T1000 (cell line): ENCODE data around the gene ZYG11B.
"Not testable (repeated sequence)": the region's sequence is repeated elsewhere in the genome, so short reads cannot be mapped to it uniquely, and the experiment has no call there.

Experiments
- DNase-seq: peaks from one replicate; lab custom pipeline; 2025; ENCODE audit warnings: mixed read lengths; lab: John Stamatoyannopoulos, UW

Gene ZYG11B

DNA sequence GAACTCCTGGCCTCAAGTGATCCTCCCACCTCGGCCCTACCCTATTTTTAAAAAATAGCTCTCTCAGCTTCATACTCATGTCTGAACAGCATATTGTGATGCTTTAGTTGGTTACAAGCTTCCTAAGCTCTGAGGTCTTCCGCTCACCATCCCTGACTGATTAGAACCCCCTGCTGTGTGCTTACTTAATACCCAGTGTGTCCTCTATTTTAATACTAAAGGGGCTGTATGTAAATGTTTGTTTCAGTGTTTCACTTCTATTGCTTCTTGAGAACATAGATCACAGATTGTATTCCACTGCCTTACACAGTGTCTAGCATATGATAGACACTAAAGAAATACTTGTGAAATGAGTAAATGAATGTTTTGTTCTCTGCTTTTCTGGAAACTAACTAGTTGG, 29.8 kb downstream of the ZYG11B start:
- no peak for DNase-seq

DNA sequence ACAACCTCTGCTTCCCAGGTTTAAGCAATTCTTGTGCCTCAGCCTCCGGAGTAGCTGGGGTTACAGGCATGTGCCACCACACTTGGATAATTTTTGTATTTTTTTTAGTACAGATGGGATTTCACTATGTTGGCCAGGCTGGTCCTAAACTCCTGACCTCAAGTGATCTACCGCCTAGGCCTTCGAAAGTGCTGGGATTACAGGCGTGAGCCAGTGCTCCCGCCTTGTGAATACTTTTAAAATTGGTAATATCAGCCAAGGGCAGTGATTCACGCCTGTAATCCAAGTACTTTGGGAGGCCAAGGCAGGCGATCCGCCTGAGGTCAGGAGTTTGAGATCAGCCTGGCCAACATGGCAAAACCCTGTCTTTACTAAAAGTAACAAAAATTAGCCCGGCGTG, 33.7 kb downstream of the ZYG11B start:
- DNase-seq = no peak

DNA sequence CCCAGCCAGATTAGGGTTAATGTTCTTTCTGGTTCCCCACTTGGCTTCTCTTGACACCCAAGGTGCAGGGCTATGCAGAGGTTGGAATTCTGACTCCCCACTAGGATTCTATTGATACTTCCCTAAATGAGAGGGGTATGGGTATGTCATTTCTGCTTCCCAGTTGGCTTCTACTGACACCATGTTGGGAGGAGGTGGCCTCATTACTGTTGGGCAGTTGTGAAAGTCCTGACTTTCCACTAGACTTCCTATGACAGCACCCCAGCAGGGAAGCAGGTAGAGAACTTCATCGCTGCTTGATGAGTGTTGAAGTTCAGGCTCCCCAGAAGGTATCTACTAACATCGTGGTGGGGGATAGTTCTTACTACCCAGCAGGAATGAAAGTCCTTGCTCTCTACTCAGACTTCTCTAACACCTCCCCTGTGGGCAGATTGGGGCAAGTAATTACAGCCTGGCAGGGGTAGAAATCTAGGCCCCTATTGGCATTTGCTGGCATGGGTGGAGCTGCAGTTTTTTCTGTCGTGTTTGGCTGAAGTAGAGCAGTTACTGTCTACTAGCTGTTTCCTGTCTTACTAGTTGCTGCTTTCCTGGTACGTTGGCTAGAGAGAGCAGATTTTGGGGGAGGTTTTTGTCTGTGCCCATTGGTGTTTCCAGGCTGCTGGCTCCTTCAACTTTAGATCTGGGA, 41.5 kb downstream of the ZYG11B start:
- no peak for DNase-seq

DNA sequence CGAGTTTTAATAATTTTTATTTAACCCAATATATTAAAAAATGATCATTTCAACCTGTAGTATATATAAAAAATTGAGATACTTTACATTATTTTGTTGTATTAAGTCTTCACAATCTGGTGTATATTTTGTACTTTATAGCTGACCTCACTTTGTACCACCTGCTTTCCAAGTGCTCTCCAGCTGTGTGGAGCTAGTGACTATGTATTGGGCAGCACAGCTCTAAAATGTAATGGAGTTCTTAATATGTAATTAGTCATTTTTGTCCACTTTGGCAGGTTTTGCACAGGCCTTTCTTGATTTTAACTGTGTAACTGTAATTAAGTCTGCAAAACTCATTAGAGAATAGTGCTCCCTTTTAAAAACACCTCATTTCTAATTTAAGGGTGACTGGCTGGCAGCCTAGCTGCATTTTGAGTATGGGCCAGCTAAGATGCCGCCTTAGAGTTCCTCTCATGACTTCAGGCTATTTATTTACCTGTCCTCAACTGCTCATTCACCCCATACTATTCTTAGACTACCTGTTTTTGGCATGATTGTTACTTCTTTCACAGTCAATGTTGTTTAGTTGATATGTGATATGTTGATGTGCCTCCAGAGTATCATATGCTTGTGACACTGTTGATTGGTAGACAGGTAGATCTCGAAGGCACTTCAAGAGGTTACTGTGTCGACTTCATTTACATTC, 43.2 kb downstream of the ZYG11B start:
- no peak for DNase-seq

DNA sequence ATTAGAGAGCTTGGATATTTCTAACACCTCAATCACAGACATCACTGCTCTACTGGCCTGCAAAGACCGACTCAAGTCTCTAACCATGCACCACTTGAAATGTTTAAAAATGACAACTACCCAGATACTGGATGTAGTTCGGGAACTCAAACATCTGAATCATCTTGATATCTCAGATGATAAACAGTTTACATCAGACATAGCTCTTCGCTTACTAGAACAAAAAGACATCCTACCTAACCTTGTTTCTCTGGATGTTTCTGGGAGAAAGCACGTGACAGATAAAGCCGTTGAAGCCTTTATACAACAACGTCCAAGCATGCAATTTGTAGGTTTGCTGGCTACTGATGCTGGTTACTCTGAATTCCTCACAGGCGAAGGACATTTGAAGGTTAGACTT, 45.1 kb downstream of the ZYG11B start:
- no peak for DNase-seq

DNA sequence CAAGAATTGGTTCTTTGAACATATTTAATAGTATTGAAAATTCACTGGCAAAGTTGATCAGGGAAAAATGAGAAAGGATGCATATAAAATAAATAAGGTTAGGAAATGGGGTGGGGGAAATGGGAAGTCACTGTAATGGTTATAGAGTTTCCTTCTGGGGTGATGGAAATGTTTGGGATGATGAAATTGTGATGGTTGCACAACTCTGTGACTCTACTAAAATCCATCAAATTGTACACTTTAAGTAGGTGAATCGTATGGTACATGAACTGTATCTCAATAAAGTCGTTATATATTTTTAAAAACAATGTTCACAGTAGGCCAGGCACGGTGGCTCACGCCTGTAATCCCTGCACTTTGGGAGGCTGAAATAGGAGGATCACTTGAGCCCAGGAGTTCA, 59.9 kb downstream of the ZYG11B start:
- no peak for DNase-seq

DNA sequence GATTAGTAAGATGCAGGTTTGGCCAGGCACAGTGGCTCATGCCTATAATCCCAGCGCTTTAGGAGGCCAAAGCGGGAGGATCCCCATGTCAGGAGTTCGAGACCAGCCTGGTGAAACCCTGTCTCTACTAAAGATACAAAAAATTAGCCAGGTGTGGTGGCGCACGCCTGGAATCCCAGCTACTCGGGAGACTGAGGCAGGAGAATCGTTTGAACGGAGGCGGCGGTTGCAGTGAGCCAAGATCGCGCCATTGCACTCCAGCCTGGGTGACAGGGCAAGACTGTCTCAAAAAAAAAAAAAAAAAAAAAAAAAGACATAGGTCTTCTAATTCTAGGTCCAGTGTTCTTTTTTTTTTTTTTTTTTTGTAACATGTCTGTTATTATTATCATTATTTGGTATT, 64.2 kb downstream of the ZYG11B start:
- DNase-seq = not testable (repeated sequence)

DNA sequence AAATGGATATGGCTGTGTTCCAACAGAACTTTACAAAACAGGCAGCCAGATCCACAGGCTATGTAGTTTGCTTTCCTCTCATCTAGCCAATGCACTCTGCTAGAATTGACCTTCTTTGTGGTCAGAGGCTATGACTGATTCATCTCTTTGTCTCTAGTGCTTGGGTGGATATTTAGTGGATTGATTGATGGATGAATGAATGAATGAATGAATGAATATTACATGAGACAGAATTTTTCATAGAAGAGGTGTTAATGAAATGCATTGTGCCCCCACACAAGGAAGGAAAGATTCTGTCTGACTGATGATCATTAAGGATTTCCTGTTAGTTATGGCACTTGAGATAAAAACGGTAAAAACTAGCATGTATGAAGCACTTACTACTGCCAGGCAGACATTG, 65.8 kb downstream of the ZYG11B start:
- DNase-seq = no peak

DNA sequence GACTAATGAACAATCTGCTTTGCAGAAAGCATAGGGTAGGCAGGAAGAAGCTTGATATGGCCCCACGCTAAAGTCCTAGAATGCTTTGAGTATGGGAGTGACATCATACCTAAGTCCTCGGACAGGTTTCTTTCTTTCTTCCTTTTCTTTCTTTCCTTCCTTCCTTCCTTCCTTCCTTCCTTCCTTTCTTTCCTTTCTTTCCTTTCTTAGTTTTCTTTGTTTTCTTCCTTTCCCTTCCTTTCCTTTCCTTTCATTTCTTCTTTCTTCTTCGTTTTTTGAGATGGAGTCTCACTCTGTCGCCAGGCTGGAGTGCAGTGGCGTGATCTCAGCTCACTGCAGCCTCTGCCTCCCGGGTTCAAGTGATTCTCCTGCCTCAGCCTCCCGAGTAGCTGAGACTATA, 67.5 kb downstream of the ZYG11B start:
- not testable (repeated sequence) for DNase-seq

DNA sequence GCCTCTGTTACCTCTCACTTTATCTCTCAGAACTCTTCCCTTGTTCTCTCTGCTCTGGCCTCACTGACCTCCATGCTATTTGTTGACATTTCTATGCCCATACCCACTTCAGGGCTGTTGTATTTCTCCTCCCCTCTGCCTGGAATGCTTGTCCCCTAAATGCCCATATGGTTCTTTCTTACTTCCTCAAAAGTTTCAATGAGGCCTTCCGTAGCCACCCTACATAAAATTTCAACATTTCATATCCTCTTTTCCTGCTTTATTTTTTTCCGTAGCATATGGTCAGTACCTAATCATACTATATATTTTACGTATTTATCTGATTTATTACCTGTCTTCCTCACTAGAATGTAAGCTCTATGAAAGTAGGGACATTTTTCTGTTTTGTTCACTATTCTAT, 69.2 kb downstream of the ZYG11B start:
- no peak for DNase-seq

DNA sequence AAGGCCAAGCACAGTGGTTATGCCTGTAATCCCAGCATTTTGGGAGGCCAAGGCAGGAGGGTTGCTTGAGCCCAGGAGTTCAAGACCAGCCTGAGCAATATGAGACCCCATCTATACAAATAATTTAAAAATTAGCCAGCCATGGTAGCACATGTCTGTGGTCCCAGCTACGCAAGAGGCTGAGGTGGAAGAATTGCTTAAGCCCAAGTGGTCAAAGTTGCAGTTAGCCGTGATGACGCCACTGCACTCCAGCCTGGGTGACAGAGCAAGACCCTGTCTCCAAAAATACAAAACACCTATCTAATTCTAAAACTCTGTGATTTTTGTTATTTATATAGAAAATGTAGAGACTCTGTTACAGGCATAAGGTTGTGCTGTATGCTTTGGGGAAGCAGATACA, 72.1 kb downstream of the ZYG11B start:
- no peak for DNase-seq

DNA sequence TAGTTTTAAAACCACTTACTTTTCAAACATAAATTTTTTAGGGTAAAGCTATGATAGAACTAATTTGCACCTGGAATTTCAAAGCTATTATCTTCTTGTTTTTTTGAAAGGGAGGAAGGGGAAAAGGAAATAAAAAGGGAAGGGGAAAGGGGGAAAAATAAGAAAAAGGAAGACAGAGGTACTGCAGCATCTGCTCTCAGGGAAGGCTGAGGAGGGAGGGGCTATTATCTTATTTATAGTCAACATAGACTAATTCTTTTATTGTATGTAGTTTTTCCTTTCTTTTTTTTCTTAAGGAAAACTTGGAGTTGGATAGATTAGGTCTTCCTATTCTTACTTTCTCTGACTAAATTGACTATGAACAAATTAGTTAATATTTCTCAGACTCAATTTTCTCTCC, 74.8 kb downstream of the ZYG11B start:
- DNase-seq = no peak

DNA sequence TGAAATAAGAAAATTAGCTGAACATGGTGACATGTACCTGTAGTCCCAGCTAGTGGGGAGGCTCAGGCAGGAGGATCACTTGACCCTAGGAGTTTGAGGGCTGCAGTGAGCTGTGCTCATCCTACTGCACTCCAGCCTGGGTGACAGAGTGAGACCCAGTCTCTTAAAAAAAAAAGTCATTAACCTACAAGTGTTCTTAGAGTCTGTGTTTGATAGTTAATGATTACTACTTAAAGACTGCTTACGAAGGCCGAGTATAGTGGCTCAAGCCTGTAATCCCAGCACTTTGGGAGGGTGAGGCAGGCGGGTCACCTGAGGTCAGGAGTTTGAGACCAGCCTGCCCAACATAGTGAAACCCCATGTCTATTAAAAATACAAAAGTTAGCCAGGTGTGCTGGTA, 77.8 kb downstream of the ZYG11B start:
- DNase-seq = not testable (repeated sequence)

DNA sequence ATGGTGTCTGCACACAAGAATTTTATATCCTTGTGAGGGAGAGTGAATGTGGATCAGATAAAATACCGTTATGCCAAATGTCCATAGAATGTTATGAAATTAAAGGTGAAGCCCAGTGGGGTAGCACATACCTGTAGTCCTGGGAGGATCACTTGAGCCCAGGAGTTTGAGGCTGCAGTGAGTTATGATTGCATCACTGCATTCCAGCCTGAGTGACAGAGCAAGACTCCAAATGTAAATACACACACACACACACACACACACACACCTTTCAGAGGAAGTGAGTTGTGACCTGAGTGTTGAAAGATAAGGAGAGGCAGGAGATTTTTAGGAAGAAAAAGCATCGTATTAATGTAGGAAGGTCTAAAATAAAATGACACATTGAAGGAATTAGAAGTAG, 88.2 kb downstream of the ZYG11B start:
- no peak for DNase-seq

DNA sequence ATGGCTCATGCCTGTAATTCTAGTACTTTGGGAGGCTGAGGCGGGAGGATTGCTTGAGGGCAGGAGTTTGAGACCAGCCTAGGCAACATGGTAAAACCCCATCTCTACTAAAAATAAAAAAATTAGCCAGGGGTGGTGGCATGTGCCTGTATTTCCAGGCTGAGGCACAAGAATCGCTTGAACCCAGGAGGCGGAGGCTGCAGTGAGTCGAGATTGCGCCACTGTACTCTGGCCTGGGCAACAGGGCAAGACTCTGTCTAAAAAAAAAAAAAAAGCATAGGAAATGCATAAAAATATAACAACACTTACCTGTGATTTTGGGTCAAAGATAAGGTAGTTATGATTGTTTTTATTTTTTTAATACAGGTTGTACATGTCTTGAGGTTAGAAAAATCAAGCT, 94.6 kb downstream of the ZYG11B start:
- not testable (repeated sequence) for DNase-seq

DNA sequence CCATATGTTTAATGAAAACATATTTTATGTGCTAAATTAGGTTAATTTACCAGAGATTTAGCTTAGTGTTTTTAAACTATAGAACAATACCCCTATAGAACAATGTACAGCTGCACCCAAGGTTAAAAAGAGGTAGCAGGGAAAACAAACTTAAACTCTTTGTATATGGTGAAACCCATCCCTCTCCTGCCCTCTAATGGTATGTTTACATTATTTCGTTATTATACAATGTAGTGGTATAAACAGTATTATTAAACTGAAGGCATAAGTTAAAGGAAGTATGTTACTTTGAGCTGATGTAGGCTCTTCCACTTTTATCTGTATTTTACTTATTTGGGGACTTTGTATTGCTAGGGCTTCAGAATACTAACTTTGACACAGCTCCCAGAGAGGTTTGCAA, 99.6 kb downstream of the ZYG11B start:
- no peak for DNase-seq

DNA sequence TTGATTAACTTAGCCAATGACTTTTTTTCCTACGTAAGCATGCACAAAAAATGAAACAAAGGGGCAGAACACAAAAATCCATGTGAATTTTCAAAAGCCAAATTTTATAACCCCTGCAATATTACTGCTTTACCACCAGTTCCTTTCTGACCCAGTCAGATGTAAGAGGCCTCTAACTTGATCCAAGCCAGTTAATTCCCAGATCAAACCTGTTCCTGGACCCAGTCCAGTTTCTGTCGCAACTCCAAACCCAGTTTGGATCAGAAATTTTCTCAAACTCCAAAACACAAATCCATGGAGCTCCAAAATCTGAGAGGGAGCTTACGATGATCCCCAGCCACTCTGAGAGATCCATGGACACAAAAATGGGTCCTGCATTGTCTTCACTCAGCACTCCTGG, 108.5 kb downstream of the ZYG11B start:
- no peak for DNase-seq

DNA sequence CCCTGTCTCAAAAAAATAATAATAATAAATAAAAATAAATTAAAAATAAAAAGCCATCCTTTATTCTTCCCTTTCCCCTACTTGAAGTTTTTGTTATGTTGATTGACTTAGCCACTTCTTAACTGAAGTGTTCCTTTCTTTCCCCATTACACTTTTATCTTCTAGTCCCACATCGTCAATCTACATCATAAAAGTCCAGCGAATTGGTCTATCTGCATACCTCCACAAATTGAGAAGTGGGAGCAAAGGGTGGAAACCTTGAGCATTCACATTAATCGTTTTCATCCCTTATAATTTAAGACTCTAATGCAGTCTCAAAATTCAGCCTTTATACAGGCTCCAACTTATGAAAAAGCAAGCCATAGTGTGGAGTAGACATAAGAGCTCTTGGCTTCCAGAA, 109.8 kb downstream of the ZYG11B start:
- DNase-seq = no peak

DNA sequence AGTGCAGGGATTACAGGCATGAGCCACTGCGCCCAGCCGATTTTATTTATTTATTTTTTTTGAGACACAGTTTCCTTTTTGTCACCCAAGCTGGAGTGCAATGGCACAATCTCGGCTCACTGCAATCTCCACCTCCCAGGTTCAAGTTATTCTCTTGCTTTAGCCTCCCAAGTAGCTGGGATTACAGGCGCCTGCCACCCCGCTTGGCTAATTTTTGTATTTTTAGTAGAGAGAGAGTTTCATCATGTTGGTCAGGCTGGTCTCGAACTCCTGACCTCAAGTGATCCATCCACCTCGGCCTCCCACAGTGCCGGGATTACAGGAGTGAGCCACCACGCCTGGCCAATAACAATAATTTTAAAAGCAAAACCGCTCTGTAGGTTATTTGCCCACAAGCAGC, 112.9 kb downstream of the ZYG11B start:
- DNase-seq = not testable (repeated sequence)

DNA sequence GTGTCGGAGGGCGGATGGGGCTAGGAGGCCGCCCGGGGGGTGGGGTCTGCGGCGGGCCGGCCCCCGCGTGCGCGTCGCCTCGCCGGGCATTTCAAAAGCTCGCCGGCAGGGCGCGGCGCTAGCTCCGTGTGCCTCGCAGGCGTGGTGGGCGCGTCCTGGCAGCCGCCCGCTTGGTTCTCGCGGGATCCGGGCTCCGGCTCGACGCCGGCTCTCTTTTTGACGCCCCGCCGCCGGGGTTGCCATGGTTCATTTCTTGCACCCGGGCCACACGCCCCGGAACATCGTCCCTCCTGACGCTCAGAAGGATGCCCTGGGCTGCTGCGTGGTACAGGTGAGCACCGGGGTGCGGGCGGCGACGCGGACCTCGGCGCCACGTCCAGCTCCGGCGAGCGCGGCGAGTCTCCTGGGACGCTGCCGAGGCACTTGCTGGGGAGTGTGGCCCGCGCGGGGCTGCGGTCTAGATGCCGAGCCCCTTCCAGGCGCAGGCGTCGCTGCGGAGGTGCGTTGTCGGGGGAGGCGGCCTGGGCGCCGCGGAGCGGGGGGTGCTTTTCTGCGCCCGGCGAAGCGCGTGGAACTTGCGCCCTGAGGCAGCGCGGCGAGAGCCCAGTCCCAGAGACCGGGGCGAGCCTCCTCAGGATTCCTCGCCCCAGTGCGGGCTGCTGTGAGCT, 116.5 kb downstream of the ZYG11B start, which contains the start of gene ZYG11A:
TSS of gene ZYG11A (plus strand) at position 118 of the 668 bp plus-strand sequence. CDS start at position 242, 124 bp downstream.
- peak; percentile 80 for DNase-seq

DNA sequence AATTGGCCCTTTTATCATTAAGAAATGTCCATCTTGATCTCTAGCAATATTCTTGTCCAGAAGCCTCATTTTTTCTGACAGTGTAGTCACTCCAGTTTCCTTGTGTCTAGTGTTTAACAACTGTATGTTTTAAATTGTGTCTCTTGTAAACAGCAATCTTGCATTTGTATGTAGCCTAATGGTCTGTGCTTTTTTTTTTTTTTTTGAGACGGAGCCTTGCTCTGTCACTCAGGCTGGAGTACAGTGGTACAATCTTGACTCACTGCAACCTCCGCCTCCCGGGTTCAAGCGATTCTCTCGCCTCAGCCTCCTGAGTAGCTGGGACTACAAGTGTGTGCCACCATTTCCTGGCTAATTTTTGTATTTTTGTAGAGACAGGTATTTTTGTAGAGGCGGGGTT, 118.9 kb downstream of the ZYG11B start:
- DNase-seq = not testable (repeated sequence)

DNA sequence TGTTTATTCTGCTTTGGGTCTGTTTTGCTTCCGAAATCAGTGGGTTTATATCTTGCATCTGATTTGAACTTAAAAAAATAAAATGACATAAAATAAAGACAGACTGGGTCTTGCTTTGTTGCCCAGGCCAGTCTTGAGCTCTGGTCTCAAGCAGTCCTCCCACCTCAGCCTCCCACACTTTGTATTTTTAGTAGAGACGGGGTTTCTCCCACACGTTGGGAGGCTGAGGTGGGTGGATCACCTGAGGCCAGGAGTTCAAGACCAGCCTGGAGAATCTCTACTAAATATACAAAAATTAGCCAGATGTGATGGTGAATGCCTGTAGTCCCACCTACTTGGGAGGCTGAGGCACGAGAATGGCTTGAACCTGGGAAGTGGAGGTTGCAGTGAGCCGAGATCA, 122.2 kb downstream of the ZYG11B start:
- DNase-seq = no peak

DNA sequence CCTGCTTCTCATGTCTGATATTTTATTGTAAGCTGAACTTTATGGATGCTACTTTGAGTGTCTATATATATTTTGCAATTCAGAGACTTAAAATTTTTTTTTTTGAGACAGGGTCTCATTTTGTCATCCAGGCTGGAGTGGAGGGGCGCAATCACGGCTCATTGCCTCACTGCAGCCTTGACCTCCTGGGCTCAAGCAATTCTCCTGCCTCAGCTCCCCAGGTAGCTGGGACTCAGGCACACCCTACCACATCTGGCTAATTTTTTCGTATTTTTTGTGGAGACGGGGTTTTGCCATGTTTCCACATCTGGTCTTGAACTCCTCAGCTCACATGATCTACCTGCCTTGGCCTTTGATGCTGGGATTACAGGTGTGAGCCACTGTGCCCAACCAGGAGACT, 124.7 kb downstream of the ZYG11B start:
- DNase-seq = no peak
